Thoracic aorta (tissue), 2 donors: Measurements from ENCODE around the gene APOL5. TPM values are rescaled to one million over a fixed set of nuclear protein-coding genes. Genes with fewer than 3 reads are reported as not detected.

Source experiments
- ATAC-seq: fragments of 150-250 bp; one replicate; pipeline ENCODE4 v1.8.0; 2017; ENCODE audit warnings: low read depth; ENCODE audit not compliant: insufficient number of reproducible peaks, low FRiP score
- DNase-seq: peaks from one replicate; pipeline ENCODE4 v3.0.0-alpha.2; 2020; ENCODE audit warnings: low spot score
- H3K27ac ChIP-seq, 2 donors: fragments of 200-600 bp; sonication (generic); 1 replicate in 1 of 2; 2 replicates in 1 of 2; pipeline ENCODE4 v1.5.1; 2016; ENCODE audit warnings: mild to moderate bottlenecking in 2 of 2, moderate library complexity in 2 of 2
- H3K27me3 ChIP-seq: fragments of 200-600 bp; sonication (generic); replicated peaks from 2 replicates; pipeline ENCODE4 v1.6.0; 2016; ENCODE audit warnings: mild to moderate bottlenecking; ENCODE audit not compliant: insufficient read depth
- H3K36me3 ChIP-seq: fragments of 200-600 bp; sonication (generic); one replicate; pipeline ENCODE4 v1.5.1; 2016
- H3K4me1 ChIP-seq, 2 donors: fragments of 200-600 bp; sonication (generic); 1 replicate in 1 of 2; 2 replicates in 1 of 2; pipeline versions ENCODE4 v1.5.1 to v1.6.0; 2016; ENCODE audit warnings: low read depth in 2 of 2, mild to moderate bottlenecking in 1 of 2; ENCODE audit not compliant: control insufficient read depth in 1 of 2
- H3K4me3 ChIP-seq: fragments of 200-600 bp; sonication (generic); 2 replicates; pipeline ENCODE4 v1.5.1; 2016; ENCODE audit warnings: mild to moderate bottlenecking
- H3K9me3 ChIP-seq: fragments of 200-600 bp; sonication (generic); 2 replicates; pipeline ENCODE4 v1.5.1; 2016
- CTCF ChIP-seq: fragments of 200-600 bp; sonication (generic); IDR thresholded peaks from one replicate; pipeline ENCODE4 v1.5.1; 2019; ENCODE audit warnings: antibody characterized with exemption
- total RNA-seq, 2 donors: library from RNA; depleted of rRNA; stranded (reverse); fragments of >200 nt; gene quantifications; one replicate each; pipeline versions ENCODE4 v1.1.0 to v1.2.3, GENCODE V29; 2016

The APOL5 gene
- total RNA-seq, 2 donors from 2014 or later: not detected

GRCh38 chr22:35686298-35686697 lies 31.4 kb upstream of the APOL5 start:
- Histone ChIP-seq H3K4me1 (no peaks in the 10 kb centered on the region), H3K27ac (no peak overlapping the region), H3K4me3 (no peak overlapping the region), H3K36me3 (no peaks in the 10 kb centered on the region), H3K9me3 (no peaks in the 10 kb centered on the region), H3K27me3 (no peaks in the 10 kb centered on the region)
- TF ChIP-seq CTCF: no peak
- DNase-seq: no peak
- ATAC-seq: no peak

- no peak overlapping the region for H3K4me3 ChIP-seq
- no peak for TF ChIP-seq CTCF
- no peak for ATAC-seq
Observed at GRCh38 chr22:35687461-35687860, 30.2 kb upstream of the APOL5 start.

DNA sequence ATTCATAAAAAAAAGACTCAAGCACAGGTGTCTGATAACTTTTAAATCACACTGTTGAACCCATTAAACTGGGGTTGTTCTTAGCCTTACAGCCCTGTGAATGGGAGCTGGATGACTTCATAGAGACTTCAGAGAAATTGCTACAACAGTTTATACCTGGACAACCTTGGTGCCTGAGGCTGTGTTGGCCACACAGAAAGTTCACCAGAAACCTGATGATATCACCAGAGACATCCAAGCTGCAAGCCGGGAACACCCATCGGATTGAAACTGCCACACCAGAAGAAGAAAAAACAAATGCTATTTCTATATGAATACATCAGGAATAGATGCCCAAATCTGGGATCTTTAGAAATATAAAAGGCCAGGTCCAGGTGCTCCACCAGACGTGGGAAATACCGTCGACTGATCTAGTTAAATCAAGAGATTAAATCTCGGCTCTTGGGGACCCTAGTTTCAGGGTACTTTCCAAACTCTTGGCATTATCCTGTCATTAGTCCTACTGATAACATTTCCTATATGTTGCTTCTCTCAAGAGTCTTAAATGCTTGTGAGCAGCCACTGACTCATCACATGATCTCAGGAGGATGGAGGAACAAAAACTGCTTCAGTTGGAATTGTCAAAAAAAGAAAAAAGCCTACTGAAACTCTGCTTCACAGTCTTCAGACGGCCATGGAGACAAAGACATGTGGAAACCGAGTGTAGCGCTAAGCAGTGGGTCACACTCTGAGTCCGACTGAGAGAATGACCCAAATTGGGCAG lies 28.6 kb upstream of the APOL5 start:
- no peaks in the 10 kb centered on the region for H3K4me1 ChIP-seq
- no peaks in the 10 kb centered on the region for H3K36me3 ChIP-seq
- H3K9me3 ChIP-seq: no peaks in the 10 kb centered on the region
- ATAC-seq (no peak), DNase-seq (no peak)
- no peak overlapping the region for H3K4me3 ChIP-seq
- TF ChIP-seq CTCF: no peak
- no peaks in the 10 kb centered on the region for H3K27me3 ChIP-seq
- H3K27ac ChIP-seq: no peak overlapping the region

More at GRCh38 chr22:35687461-35687860, 30.2 kb upstream of the APOL5 start:
- Histone ChIP-seq H3K36me3 (no peaks in the 10 kb centered on the region), H3K4me1 (no peaks in the 10 kb centered on the region), H3K27me3 (no peaks in the 10 kb centered on the region), H3K27ac (no peak overlapping the region), H3K9me3 (no peaks in the 10 kb centered on the region)
- DNase-seq: no peak

GRCh38 chr22:35690001-35690400 lies 27.7 kb upstream of the APOL5 start:
- DNase-seq: no peak

GRCh38 chr22:35695202-35695601 lies 22.5 kb upstream of the APOL5 start:
- no peaks in the 10 kb centered on the region for H3K4me1 ChIP-seq
- no peaks in the 10 kb centered on the region for H3K27me3 ChIP-seq
- H3K27ac ChIP-seq: no peak overlapping the region
- ATAC-seq (no peak), DNase-seq (no peak)
- H3K4me3 ChIP-seq: no peak overlapping the region
- no peaks in the 10 kb centered on the region for H3K9me3 ChIP-seq
- TF ChIP-seq CTCF: no peak
- no peaks in the 10 kb centered on the region for H3K36me3 ChIP-seq

More at GRCh38 chr22:35690001-35690400, 27.7 kb upstream of the APOL5 start:
- Histone ChIP-seq H3K36me3 (no peaks in the 10 kb centered on the region), H3K9me3 (no peaks in the 10 kb centered on the region), H3K27me3 (no peaks in the 10 kb centered on the region), H3K4me3 (no peak overlapping the region), H3K4me1 (no peaks in the 10 kb centered on the region), H3K27ac (no peak overlapping the region)
- no peak for ATAC-seq
- no peak for TF ChIP-seq CTCF
